H9 (cell line): ENCODE measurements around the gene PRRX2. TPM values are rescaled to one million over a fixed set of nuclear protein-coding genes. Genes with fewer than 3 reads are reported as not detected.
A peak's percentile ranks its signal among the peaks of the same experiment; 100 is the strongest.

Experiments
- DNase-seq: peaks from one replicate; pipeline ENCODE4 v3.0.0-alpha.2; 2017
- H2AFZ ChIP-seq: one replicate; pipeline ENCODE4 v1.6.1; 2013; ENCODE audit warnings: mild to moderate bottlenecking, low read length, control low read depth, moderate library complexity
- H2AK5ac ChIP-seq: 2 replicates; pipeline ENCODE4 v1.6.1; 2013; ENCODE audit warnings: low read length, control low read depth, mixed read lengths; ENCODE audit not compliant: insufficient read length
- H2BK120ac ChIP-seq: one replicate; pipeline ENCODE4 v1.6.1; 2013; ENCODE audit warnings: low read depth, mild to moderate bottlenecking, low read length, control low read depth, inconsistent platforms; ENCODE audit not compliant: poor library complexity, severe bottlenecking
- H2BK12ac ChIP-seq: 2 replicates; pipeline ENCODE4 v1.6.1; 2013; ENCODE audit warnings: low read length, control low read depth, mixed read lengths, low read depth; ENCODE audit not compliant: insufficient read length
- H2BK15ac ChIP-seq: 2 replicates; pipeline ENCODE4 v1.6.1; 2013; ENCODE audit warnings: low read depth, low read length, control low read depth
- H2BK20ac ChIP-seq: one replicate; pipeline ENCODE4 v1.6.1; 2013; ENCODE audit warnings: low read depth, mild to moderate bottlenecking, low read length, control low read depth, inconsistent platforms; ENCODE audit not compliant: poor library complexity, severe bottlenecking
- H2BK5ac ChIP-seq: 2 replicates; pipeline ENCODE4 v1.6.1; 2013; ENCODE audit warnings: low read length, control low read depth, mixed read lengths; ENCODE audit not compliant: insufficient read length
- H3K14ac ChIP-seq: 2 replicates; pipeline ENCODE4 v1.6.1; 2013; ENCODE audit warnings: low read length, control low read depth; ENCODE audit not compliant: insufficient read depth
- H3K18ac ChIP-seq: 2 replicates; pipeline ENCODE4 v1.6.1; 2013; ENCODE audit warnings: low read depth, mild to moderate bottlenecking, mixed read lengths, low read length, control low read depth; ENCODE audit not compliant: insufficient read length
- H3K23ac ChIP-seq: 2 replicates; pipeline ENCODE4 v1.6.1; 2013; ENCODE audit warnings: low read length, control low read depth, mixed read lengths, low read depth; ENCODE audit not compliant: insufficient read length
- H3K23me2 ChIP-seq: 2 replicates; pipeline ENCODE4 v1.6.1; 2013; ENCODE audit warnings: low read depth, mild to moderate bottlenecking, mixed read lengths, low read length, control low read depth; ENCODE audit not compliant: insufficient read length, poor library complexity, severe bottlenecking
- H3K27ac ChIP-seq: 2 replicates; pipeline ENCODE4 v1.5.1; 2013; ENCODE audit warnings: low read length, control low read depth, mixed read lengths, low read depth; ENCODE audit not compliant: insufficient read length
- H3K27me3 ChIP-seq: 2 replicates; pipeline ENCODE4 v1.6.1; 2013; ENCODE audit warnings: low read length, control low read depth, inconsistent platforms; ENCODE audit not compliant: insufficient read depth
- H3K4ac ChIP-seq: 2 replicates; pipeline ENCODE4 v1.6.1; 2013; ENCODE audit warnings: low read depth, mild to moderate bottlenecking, control low read depth, inconsistent platforms, low read length, moderate library complexity
- H3K4me1 ChIP-seq: 2 replicates; pipeline ENCODE4 v1.6.1; 2013; ENCODE audit warnings: low read length, control low read depth, inconsistent platforms; ENCODE audit not compliant: insufficient read depth
- H3K4me2 ChIP-seq: 2 replicates; pipeline ENCODE4 v1.6.1; 2013; ENCODE audit warnings: low read length, control low read depth, mixed read lengths; ENCODE audit not compliant: insufficient read length, insufficient read depth
- H3K56ac ChIP-seq: 2 replicates; pipeline ENCODE4 v1.6.1; 2013; ENCODE audit warnings: low read depth, mild to moderate bottlenecking, mixed read lengths, low read length, control low read depth; ENCODE audit not compliant: insufficient read length
- H3K79me1 ChIP-seq: 2 replicates; pipeline ENCODE4 v1.6.1; 2013; ENCODE audit warnings: low read depth, mild to moderate bottlenecking, moderate library complexity, low read length, control low read depth, inconsistent platforms; ENCODE audit not compliant: insufficient read depth, poor library complexity, severe bottlenecking
- H3K79me2 ChIP-seq: 2 replicates; pipeline ENCODE4 v1.6.1; 2013; ENCODE audit warnings: low read length, control low read depth, inconsistent platforms; ENCODE audit not compliant: insufficient read depth
- H3K9ac ChIP-seq: 2 replicates; pipeline ENCODE4 v1.6.1; 2013; ENCODE audit warnings: low read length, control low read depth, mixed read lengths; ENCODE audit not compliant: insufficient read length; ENCODE audit errors: extremely low read depth
- H3K9me3 ChIP-seq: one replicate; pipeline ENCODE4 v1.6.1; 2013; ENCODE audit warnings: low read depth, low read length, inconsistent platforms; ENCODE audit not compliant: control insufficient read depth
- H3T11ph ChIP-seq: one replicate; pipeline ENCODE4 v1.6.1; 2013; ENCODE audit warnings: mild to moderate bottlenecking, low read length, control low read depth, inconsistent platforms
- H4K20me1 ChIP-seq: one replicate; pipeline ENCODE4 v1.6.1; 2013; ENCODE audit not compliant: control insufficient read depth, insufficient read length, insufficient read depth
- H4K5ac ChIP-seq: 2 replicates; pipeline ENCODE4 v1.6.1; 2013; ENCODE audit warnings: low read depth, mild to moderate bottlenecking, mixed read lengths, low read length, control low read depth; ENCODE audit not compliant: insufficient read length
- H4K8ac ChIP-seq: replicated peaks from 2 replicates; pipeline ENCODE4 v1.6.1; 2013; ENCODE audit warnings: low read length, control low read depth, mixed read lengths, low read depth; ENCODE audit not compliant: insufficient read length
- H4K91ac ChIP-seq: 2 replicates; pipeline ENCODE4 v1.6.1; 2013; ENCODE audit warnings: low read depth, mild to moderate bottlenecking, moderate library complexity, mixed read lengths, low read length, control low read depth; ENCODE audit not compliant: insufficient read length
- H3K27ac Mint-ChIP-seq, 3 experiments: 2 replicates in 2 of 3; 3 replicates in 1 of 3; pipeline ENCODE4 v1.8.0; 2020 to 2021; ENCODE audit warnings: mixed read lengths in 3 of 3, mild to moderate bottlenecking in 1 of 3, moderate library complexity in 1 of 3
- H3K27me3 Mint-ChIP-seq: 2 replicates; pipeline ENCODE4 v1.8.0; 2021; ENCODE audit warnings: low read depth, mild to moderate bottlenecking, moderate library complexity, mixed read lengths
- H3K36me3 Mint-ChIP-seq, 3 experiments: 2 replicates in 2 of 3; 3 replicates in 1 of 3; pipeline ENCODE4 v1.8.0; 2020 to 2021; ENCODE audit warnings: low read depth in 3 of 3, mixed read lengths in 3 of 3; ENCODE audit not compliant: insufficient read depth in 1 of 3
- H3K4me1 Mint-ChIP-seq, 2 experiments: 2 replicates each; pipeline ENCODE4 v1.8.0; 2020; ENCODE audit warnings: mixed read lengths in 2 of 2
- H3K4me3 Mint-ChIP-seq, 2 experiments: 2 replicates in 1 of 2; 3 replicates in 1 of 2; pipeline ENCODE4 v1.8.0; 2020 to 2021; ENCODE audit warnings: mild to moderate bottlenecking in 2 of 2, mixed read lengths in 2 of 2, moderate library complexity in 1 of 2
- H3K9me3 Mint-ChIP-seq, 2 experiments: 2 replicates in 1 of 2; 3 replicates in 1 of 2; pipeline ENCODE4 v1.8.0; 2020; ENCODE audit warnings: mild to moderate bottlenecking in 2 of 2, mixed read lengths in 2 of 2, moderate library complexity in 1 of 2
- WGBS: extraction: QIAGEN DNeasy Blood & Tissue Kit; methylation state at CpG from one replicate; pipeline ENCODE4 v1.1.7; 2013; ENCODE audit warnings: missing lambda C conversion rate, low lambda C conversion rate, mixed read lengths; ENCODE audit not compliant: insufficient read length; ENCODE audit errors: extremely low coverage; 5-methylcytosine and 5-hydroxymethylcytosine counted together
- total RNA-seq: library from RNA; stranded (reverse); gene quantifications from 2 replicates; pipeline ENCODE4 v1.2.1, GENCODE V29; 2021
- TF ChIP-seq, protein P1 (sequence below): fragments of 200-600 bp; sonication (generic); conservative IDR thresholded peaks from 3 replicates; pipeline ENCODE4 v1.8.0; 2021; ENCODE audit warnings: antibody characterized with exemption, mild to moderate bottlenecking

PRRX2 gene
- total RNA-seq, 1 experiment from 2014 or later = 3.9 TPM

GRCh38 chr9:129630967-129631673 lies 34.3 kb upstream of the PRRX2 start:
- no peak overlapping the region for H3K18ac ChIP-seq
- H3K4me3 Mint-ChIP-seq = peak overlapping the region in 1 of 2 experiments; percentile 35; a peak in 1 of 5 replicates
- H3K27ac Mint-ChIP-seq = peak overlapping the region; percentile 82 to 91 (median 88); a peak in 5 of 7 replicates
- H4K8ac ChIP-seq = no peak overlapping the region
- H3K36me3 Mint-ChIP-seq = peaks cover 21 to 62% (median 56%) of the 10 kb centered on the region in 3 experiments; a peak in 6 of 7 replicates
- H3K79me2 ChIP-seq = peaks cover 63% of the 10 kb centered on the region
- H3K14ac ChIP-seq = no peak overlapping the region; the same call in 1 of the 2 replicates
- H3T11ph ChIP-seq = no peak overlapping the region
- H3K9ac ChIP-seq = no peak overlapping the region
- H4K5ac ChIP-seq = no peak overlapping the region
- no peak overlapping the region for H3K4ac ChIP-seq
- no CpG with 5 or more reads among the region's 21 CpGs for WGBS
- no peak overlapping the region for H4K91ac ChIP-seq
- H2BK15ac ChIP-seq = no peak overlapping the region
- DNase-seq = no peak
- H2BK12ac ChIP-seq = no peak overlapping the region
- H3K27me3 ChIP-seq = no peaks in the 10 kb centered on the region
- TF ChIP-seq, protein P1, sequence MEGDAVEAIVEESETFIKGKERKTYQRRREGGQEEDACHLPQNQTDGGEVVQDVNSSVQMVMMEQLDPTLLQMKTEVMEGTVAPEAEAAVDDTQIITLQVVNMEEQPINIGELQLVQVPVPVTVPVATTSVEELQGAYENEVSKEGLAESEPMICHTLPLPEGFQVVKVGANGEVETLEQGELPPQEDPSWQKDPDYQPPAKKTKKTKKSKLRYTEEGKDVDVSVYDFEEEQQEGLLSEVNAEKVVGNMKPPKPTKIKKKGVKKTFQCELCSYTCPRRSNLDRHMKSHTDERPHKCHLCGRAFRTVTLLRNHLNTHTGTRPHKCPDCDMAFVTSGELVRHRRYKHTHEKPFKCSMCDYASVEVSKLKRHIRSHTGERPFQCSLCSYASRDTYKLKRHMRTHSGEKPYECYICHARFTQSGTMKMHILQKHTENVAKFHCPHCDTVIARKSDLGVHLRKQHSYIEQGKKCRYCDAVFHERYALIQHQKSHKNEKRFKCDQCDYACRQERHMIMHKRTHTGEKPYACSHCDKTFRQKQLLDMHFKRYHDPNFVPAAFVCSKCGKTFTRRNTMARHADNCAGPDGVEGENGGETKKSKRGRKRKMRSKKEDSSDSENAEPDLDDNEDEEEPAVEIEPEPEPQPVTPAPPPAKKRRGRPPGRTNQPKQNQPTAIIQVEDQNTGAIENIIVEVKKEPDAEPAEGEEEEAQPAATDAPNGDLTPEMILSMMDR = no peak
- no peak overlapping the region for H2AFZ ChIP-seq
- no peaks in the 10 kb centered on the region for H3K27me3 Mint-ChIP-seq
- no peak overlapping the region for H3K23ac ChIP-seq
- H3K4me1 Mint-ChIP-seq = peaks cover 31 to 35% of the 10 kb centered on the region in 2 experiments
- H3K4me2 ChIP-seq = no peak overlapping the region
- H2BK20ac ChIP-seq = no peak overlapping the region
- no peak overlapping the region for H3K56ac ChIP-seq
- H2BK5ac ChIP-seq = no peak overlapping the region
- H2BK120ac ChIP-seq = no peak overlapping the region
- peaks cover 11% of the 10 kb centered on the region for H3K79me1 ChIP-seq
- H3K9me3 ChIP-seq = no peaks in the 10 kb centered on the region
- H4K20me1 ChIP-seq = no peaks in the 10 kb centered on the region
- H3K9me3 Mint-ChIP-seq = no peaks in the 10 kb centered on the region
- no peak overlapping the region for H3K27ac ChIP-seq
- no peaks in the 10 kb centered on the region for H3K4me1 ChIP-seq
- H3K23me2 ChIP-seq = peaks cover 8% of the 10 kb centered on the region
- no peak overlapping the region for H2AK5ac ChIP-seq
